ENCODE data around the gene KRTAP9-1.

- no peak for TF ChIP-seq POLR2A (IDR thresholded peaks at IDR 0.05)
- no peak for TF ChIP-seq EP300 (IDR thresholded peaks at IDR 0.05)
Measured at GRCh38 chr17:41226051-41226450, 36.4 kb downstream of the KRTAP9-1 start.

Measured in tibial nerve (tissue), 3 donors.